Measurements from ENCODE around the gene MAST4.

MAST4 gene

GRCh38 chr5:67021962-67022361 lies 425.8 kb downstream of the MAST4 start:
- no peak overlapping the region for H3K4me3 ChIP-seq (ENCODE audit: low read length)
- no peaks in the 10 kb centered on the region for H3K27me3 ChIP-seq (ENCODE audit: control insufficient read depth, insufficient read depth, low read length)
- H3K9me3 ChIP-seq (replicated peaks; ENCODE audit: low read length), result no peaks in the 10 kb centered on the region
- no peak overlapping the region for H3K4me2 ChIP-seq (ENCODE audit: low read length)
- no peaks in the 10 kb centered on the region for H3K4me1 ChIP-seq (ENCODE audit: control insufficient read depth, insufficient read depth, low read length)
- H3K9ac ChIP-seq (ENCODE audit: low read depth, low read length), result no peak overlapping the region
- no peaks in the 10 kb centered on the region for H3K36me3 ChIP-seq (ENCODE audit: insufficient read depth, low read length)

GRCh38 chr5:67025457-67025856 lies 429.3 kb downstream of the MAST4 start:
- Histone ChIP-seq H3K9ac (ENCODE audit: low read depth, low read length) (no peak overlapping the region), H3K4me2 (ENCODE audit: low read length) (no peak overlapping the region), H3K9me3 (replicated peaks; ENCODE audit: low read length) (no peaks in the 10 kb centered on the region), H3K36me3 (ENCODE audit: insufficient read depth, low read length) (no peaks in the 10 kb centered on the region), H3K27me3 (ENCODE audit: control insufficient read depth, insufficient read depth, low read length) (no peaks in the 10 kb centered on the region), H3K4me1 (ENCODE audit: control insufficient read depth, insufficient read depth, low read length) (no peaks in the 10 kb centered on the region), H3K4me3 (ENCODE audit: low read length) (no peak overlapping the region)

- Histone ChIP-seq H3K4me3 (ENCODE audit: low read length) (no peak overlapping the region), H3K36me3 (ENCODE audit: insufficient read depth, low read length) (no peaks in the 10 kb centered on the region)
Measured at GRCh38 chr5:67026278-67026677, 430.1 kb downstream of the MAST4 start.

GRCh38 chr5:67027171-67027570 lies 431.0 kb downstream of the MAST4 start:
- H3K27me3 ChIP-seq (ENCODE audit: control insufficient read depth, insufficient read depth, low read length), result no peaks in the 10 kb centered on the region
- H3K9me3 ChIP-seq (replicated peaks; ENCODE audit: low read length), result no peaks in the 10 kb centered on the region
- H3K36me3 ChIP-seq (ENCODE audit: insufficient read depth, low read length), result no peaks in the 10 kb centered on the region
- H3K4me3 ChIP-seq (ENCODE audit: low read length), result no peak overlapping the region
- peaks cover 5% of the 10 kb centered on the region for H3K4me1 ChIP-seq (ENCODE audit: control insufficient read depth, insufficient read depth, low read length)
- H3K9ac ChIP-seq (ENCODE audit: low read depth, low read length), result no peak overlapping the region
- no peak overlapping the region for H3K4me2 ChIP-seq (ENCODE audit: low read length)

More at GRCh38 chr5:67026278-67026677, 430.1 kb downstream of the MAST4 start:
- Histone ChIP-seq H3K9me3 (replicated peaks; ENCODE audit: low read length) (no peaks in the 10 kb centered on the region), H3K4me2 (ENCODE audit: low read length) (no peak overlapping the region), H3K27me3 (ENCODE audit: control insufficient read depth, insufficient read depth, low read length) (no peaks in the 10 kb centered on the region), H3K9ac (ENCODE audit: low read depth, low read length) (no peak overlapping the region), H3K4me1 (ENCODE audit: control insufficient read depth, insufficient read depth, low read length) (no peaks in the 10 kb centered on the region)

GRCh38 chr5:67028371-67028770 lies 432.2 kb downstream of the MAST4 start:
- no peaks in the 10 kb centered on the region for H3K27me3 ChIP-seq (ENCODE audit: control insufficient read depth, insufficient read depth, low read length)
- no peak overlapping the region for H3K4me3 ChIP-seq (ENCODE audit: low read length)
- H3K4me2 ChIP-seq (ENCODE audit: low read length), result no peak overlapping the region
- H3K9ac ChIP-seq (ENCODE audit: low read depth, low read length), result no peak overlapping the region
- H3K4me1 ChIP-seq (ENCODE audit: control insufficient read depth, insufficient read depth, low read length), result peaks cover 13% of the 10 kb centered on the region
- no peaks in the 10 kb centered on the region for H3K9me3 ChIP-seq (replicated peaks; ENCODE audit: low read length)
- no peaks in the 10 kb centered on the region for H3K36me3 ChIP-seq (ENCODE audit: insufficient read depth, low read length)

- Histone ChIP-seq H3K27me3 (ENCODE audit: control insufficient read depth, insufficient read depth, low read length) (no peaks in the 10 kb centered on the region), H3K36me3 (ENCODE audit: insufficient read depth, low read length) (no peaks in the 10 kb centered on the region), H3K9ac (ENCODE audit: low read depth, low read length) (no peak overlapping the region), H3K4me1 (ENCODE audit: control insufficient read depth, insufficient read depth, low read length) (peaks cover 19% of the 10 kb centered on the region), H3K4me3 (ENCODE audit: low read length) (no peak overlapping the region), H3K9me3 (replicated peaks; ENCODE audit: low read length) (no peaks in the 10 kb centered on the region), H3K4me2 (ENCODE audit: low read length) (no peak overlapping the region)
Measured at GRCh38 chr5:67028941-67029340, 432.7 kb downstream of the MAST4 start.

GRCh38 chr5:67029481-67029880 lies 433.3 kb downstream of the MAST4 start:
- no peaks in the 10 kb centered on the region for H3K36me3 ChIP-seq (ENCODE audit: insufficient read depth, low read length)
- H3K4me2 ChIP-seq (ENCODE audit: low read length), result no peak overlapping the region
- no peaks in the 10 kb centered on the region for H3K27me3 ChIP-seq (ENCODE audit: control insufficient read depth, insufficient read depth, low read length)
- H3K4me3 ChIP-seq (ENCODE audit: low read length), result no peak overlapping the region
- H3K9me3 ChIP-seq (replicated peaks; ENCODE audit: low read length), result no peaks in the 10 kb centered on the region
- peaks cover 19% of the 10 kb centered on the region for H3K4me1 ChIP-seq (ENCODE audit: control insufficient read depth, insufficient read depth, low read length)
- no peak overlapping the region for H3K9ac ChIP-seq (ENCODE audit: low read depth, low read length)

GRCh38 chr5:67030289-67031056 lies 434.3 kb downstream of the MAST4 start:
- Histone ChIP-seq H3K4me3 (ENCODE audit: low read length) (no peak overlapping the region), H3K4me2 (ENCODE audit: low read length) (no peak overlapping the region)

GRCh38 chr5:67031057-67031443 lies 434.9 kb downstream of the MAST4 start:
- H3K9me3 ChIP-seq (replicated peaks; ENCODE audit: low read length), result no peaks in the 10 kb centered on the region
- H3K4me2 ChIP-seq (ENCODE audit: low read length), result no peak overlapping the region
- no peaks in the 10 kb centered on the region for H3K36me3 ChIP-seq (ENCODE audit: insufficient read depth, low read length)
- peaks cover 19% of the 10 kb centered on the region for H3K4me1 ChIP-seq (ENCODE audit: control insufficient read depth, insufficient read depth, low read length)
- H3K27me3 ChIP-seq (ENCODE audit: control insufficient read depth, insufficient read depth, low read length), result no peaks in the 10 kb centered on the region
- no peak overlapping the region for H3K4me3 ChIP-seq (ENCODE audit: low read length)
- H3K9ac ChIP-seq (ENCODE audit: low read depth, low read length), result no peak overlapping the region

More at GRCh38 chr5:67030289-67031056, 434.3 kb downstream of the MAST4 start:
- no peaks in the 10 kb centered on the region for H3K36me3 ChIP-seq (ENCODE audit: insufficient read depth, low read length)
- no peak overlapping the region for H3K9ac ChIP-seq (ENCODE audit: low read depth, low read length)
- peaks cover 19% of the 10 kb centered on the region for H3K4me1 ChIP-seq (ENCODE audit: control insufficient read depth, insufficient read depth, low read length)
- no peaks in the 10 kb centered on the region for H3K9me3 ChIP-seq (replicated peaks; ENCODE audit: low read length)
- no peaks in the 10 kb centered on the region for H3K27me3 ChIP-seq (ENCODE audit: control insufficient read depth, insufficient read depth, low read length)

- no peaks in the 10 kb centered on the region for H3K9me3 ChIP-seq (replicated peaks; ENCODE audit: low read length)
- peaks cover 19% of the 10 kb centered on the region for H3K4me1 ChIP-seq (ENCODE audit: control insufficient read depth, insufficient read depth, low read length)
- H3K36me3 ChIP-seq (ENCODE audit: insufficient read depth, low read length), result no peaks in the 10 kb centered on the region
- H3K4me2 ChIP-seq (ENCODE audit: low read length), result no peak overlapping the region
- H3K4me3 ChIP-seq (ENCODE audit: low read length), result no peak overlapping the region
- no peak overlapping the region for H3K9ac ChIP-seq (ENCODE audit: low read depth, low read length)
- no peaks in the 10 kb centered on the region for H3K27me3 ChIP-seq (ENCODE audit: control insufficient read depth, insufficient read depth, low read length)
Measured at GRCh38 chr5:67031692-67032091, 435.5 kb downstream of the MAST4 start.

- Histone ChIP-seq H3K36me3 (ENCODE audit: insufficient read depth, low read length) (no peaks in the 10 kb centered on the region), H3K9ac (ENCODE audit: low read depth, low read length) (no peak overlapping the region), H3K4me2 (ENCODE audit: low read length) (peak overlapping the region; percentile 41), H3K9me3 (replicated peaks; ENCODE audit: low read length) (no peaks in the 10 kb centered on the region), H3K27me3 (ENCODE audit: control insufficient read depth, insufficient read depth, low read length) (no peaks in the 10 kb centered on the region), H3K4me3 (ENCODE audit: low read length) (no peak overlapping the region), H3K4me1 (ENCODE audit: control insufficient read depth, insufficient read depth, low read length) (peaks cover 23% of the 10 kb centered on the region)
Measured at GRCh38 chr5:67032921-67033664, 436.9 kb downstream of the MAST4 start.
